Measurements from ENCODE around the gene GNA12. TPM values are rescaled to one million over a fixed set of nuclear protein-coding genes. Genes with fewer than 3 reads are reported as not detected.

GNA12 gene
- total RNA-seq, 1 experiment from 2014 or later: 36.2 TPM

DNA sequence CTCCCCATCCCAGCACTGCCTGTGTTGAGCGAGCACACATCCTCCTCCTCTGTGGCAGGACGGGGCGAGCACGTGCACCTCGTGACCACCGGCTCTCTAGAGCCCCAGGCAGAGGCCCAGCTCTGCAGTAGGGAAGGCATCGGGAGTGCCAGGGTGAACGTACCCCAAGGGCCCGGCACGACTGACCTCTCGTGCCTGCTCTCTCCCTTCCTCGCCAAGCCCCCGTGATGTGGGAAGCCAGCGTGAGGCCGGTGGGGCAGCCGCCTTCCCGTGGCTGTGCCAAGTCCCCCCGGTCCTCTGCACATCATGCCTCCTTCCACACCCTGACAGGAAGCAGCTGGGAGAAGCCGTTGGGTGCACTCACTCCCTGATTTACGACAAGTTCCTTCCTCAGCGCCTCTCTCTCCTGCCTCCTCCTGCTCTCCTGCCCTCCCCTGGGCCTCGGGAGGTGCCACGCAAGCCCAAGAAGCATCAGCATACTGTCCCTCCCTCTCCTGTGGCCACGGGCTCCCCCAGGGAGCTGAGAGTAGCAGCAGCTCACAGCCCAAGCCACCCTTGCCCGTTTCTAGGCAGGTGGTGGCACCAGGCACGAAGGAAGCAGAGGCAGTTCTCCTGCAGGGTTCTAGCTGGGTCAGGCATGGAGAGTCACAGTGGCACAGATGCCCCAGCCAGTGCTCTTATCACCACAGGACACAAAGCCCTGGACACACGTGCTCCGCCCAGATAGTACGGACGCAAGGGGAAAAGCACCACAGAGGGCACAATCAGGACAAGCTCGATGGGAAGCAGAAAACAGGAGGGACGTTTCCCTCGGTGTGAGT lies 109.1 kb downstream of the GNA12 start:
- no TSS peak for BruUV-seq (replicated peaks)
- Mint-ChIP-seq H3K9me3 (ENCODE audit: unreplicated experiment) (no peaks in the 10 kb centered on the region), H3K27ac (ENCODE audit: low read depth, unreplicated experiment) (no peak overlapping the region), H3K4me3 (ENCODE audit: unreplicated experiment) (no peak overlapping the region), H3K4me1 (ENCODE audit: insufficient read depth, unreplicated experiment) (no peaks in the 10 kb centered on the region), H3K27me3 (ENCODE audit: insufficient read depth, unreplicated experiment) (no peaks in the 10 kb centered on the region), H3K36me3 (ENCODE audit: insufficient read depth, unreplicated experiment) (peaks cover 24% of the 10 kb centered on the region)
- ChIA-PET POLR2A (no interaction called here), CTCF (interaction anchor here (0.5 kb wide), 1 partner anchor 16 kb away, joined by 3 read pairs; no protein-coding TSS in a partner anchor)
- intact Hi-C loops (cut with micrococcal nuclease): no loop called here
- TF ChIP-seq, protein P1, sequence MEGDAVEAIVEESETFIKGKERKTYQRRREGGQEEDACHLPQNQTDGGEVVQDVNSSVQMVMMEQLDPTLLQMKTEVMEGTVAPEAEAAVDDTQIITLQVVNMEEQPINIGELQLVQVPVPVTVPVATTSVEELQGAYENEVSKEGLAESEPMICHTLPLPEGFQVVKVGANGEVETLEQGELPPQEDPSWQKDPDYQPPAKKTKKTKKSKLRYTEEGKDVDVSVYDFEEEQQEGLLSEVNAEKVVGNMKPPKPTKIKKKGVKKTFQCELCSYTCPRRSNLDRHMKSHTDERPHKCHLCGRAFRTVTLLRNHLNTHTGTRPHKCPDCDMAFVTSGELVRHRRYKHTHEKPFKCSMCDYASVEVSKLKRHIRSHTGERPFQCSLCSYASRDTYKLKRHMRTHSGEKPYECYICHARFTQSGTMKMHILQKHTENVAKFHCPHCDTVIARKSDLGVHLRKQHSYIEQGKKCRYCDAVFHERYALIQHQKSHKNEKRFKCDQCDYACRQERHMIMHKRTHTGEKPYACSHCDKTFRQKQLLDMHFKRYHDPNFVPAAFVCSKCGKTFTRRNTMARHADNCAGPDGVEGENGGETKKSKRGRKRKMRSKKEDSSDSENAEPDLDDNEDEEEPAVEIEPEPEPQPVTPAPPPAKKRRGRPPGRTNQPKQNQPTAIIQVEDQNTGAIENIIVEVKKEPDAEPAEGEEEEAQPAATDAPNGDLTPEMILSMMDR (IDR thresholded peaks at IDR 0.05; ENCODE audit: unreplicated experiment): no peak
- DNase-seq (ENCODE audit: unreplicated experiment): no peak

DNA sequence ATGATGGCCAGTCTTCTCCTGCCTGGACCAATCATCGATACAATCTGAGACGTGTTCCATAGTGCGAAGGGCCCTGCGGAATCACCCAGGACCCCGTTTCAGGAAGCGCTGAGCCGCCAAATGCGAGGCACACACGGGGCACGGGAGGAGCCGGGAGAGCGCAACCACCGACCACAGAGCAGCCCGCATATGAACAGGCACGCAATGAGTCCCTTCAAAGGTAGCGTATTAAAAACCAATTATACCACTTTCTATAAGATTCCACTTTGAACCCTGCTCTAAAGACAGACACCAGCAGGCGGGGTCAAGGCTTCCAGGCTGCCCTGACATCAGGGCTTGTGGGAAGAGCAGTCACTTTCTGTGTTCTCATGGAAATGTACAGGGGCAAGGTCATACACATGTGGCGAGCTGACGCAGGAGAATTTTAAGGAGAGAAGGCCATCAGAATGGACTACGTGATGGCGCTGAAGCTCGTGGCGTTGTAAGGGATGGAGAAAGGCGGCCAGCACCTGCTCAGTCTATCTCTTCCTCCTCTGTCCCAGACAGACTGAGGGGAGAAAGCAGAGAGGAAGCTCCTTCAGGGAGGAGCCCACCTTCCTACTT lies 109.9 kb downstream of the GNA12 start:
- no TSS peak for BruUV-seq (replicated peaks)
- H3K4me3 Mint-ChIP-seq (ENCODE audit: unreplicated experiment): no peak overlapping the region
- no peak for DNase-seq (ENCODE audit: unreplicated experiment)
- intact Hi-C loops (cut with micrococcal nuclease): no loop called here
- no peaks in the 10 kb centered on the region for H3K9me3 Mint-ChIP-seq (ENCODE audit: unreplicated experiment)
- H3K27me3 Mint-ChIP-seq (ENCODE audit: insufficient read depth, unreplicated experiment): no peaks in the 10 kb centered on the region
- H3K36me3 Mint-ChIP-seq (ENCODE audit: insufficient read depth, unreplicated experiment): peaks cover 26% of the 10 kb centered on the region
- TF ChIP-seq, protein P1 (IDR thresholded peaks at IDR 0.05; ENCODE audit: unreplicated experiment): no peak
- POLR2A ChIA-PET: no interaction called here
- CTCF ChIA-PET: interaction anchor here (0.5 to 1.2 kb wide), 4 partner anchors 13 to 39 kb away, joined by 3 read pairs; no protein-coding TSS in a partner anchor
- H3K27ac Mint-ChIP-seq (ENCODE audit: low read depth, unreplicated experiment): no peak overlapping the region
- no peaks in the 10 kb centered on the region for H3K4me1 Mint-ChIP-seq (ENCODE audit: insufficient read depth, unreplicated experiment)

GRCh38 chr7:2732959-2733584 lies 111.0 kb downstream of the GNA12 start:
- Mint-ChIP-seq H3K27me3 (ENCODE audit: insufficient read depth, unreplicated experiment) (no peaks in the 10 kb centered on the region), H3K4me1 (ENCODE audit: insufficient read depth, unreplicated experiment) (no peaks in the 10 kb centered on the region), H3K4me3 (ENCODE audit: unreplicated experiment) (no peak overlapping the region), H3K36me3 (ENCODE audit: insufficient read depth, unreplicated experiment) (peaks cover 37% of the 10 kb centered on the region), H3K27ac (ENCODE audit: low read depth, unreplicated experiment) (no peak overlapping the region), H3K9me3 (ENCODE audit: unreplicated experiment) (no peaks in the 10 kb centered on the region)
- TF ChIP-seq, protein P1 (IDR thresholded peaks at IDR 0.05; ENCODE audit: unreplicated experiment): no peak
- BruUV-seq (replicated peaks): no TSS peak
- POLR2A ChIA-PET: interaction anchor here (0.6 kb wide), 1 partner anchor 28 kb away, joined by 3 read pairs; no protein-coding TSS in a partner anchor
- CTCF ChIA-PET: interaction anchor here (0.6 to 1.2 kb wide), 3 partner anchors 28 to 132 kb away, joined by 3 to 4 read pairs (median 3); no protein-coding TSS in a partner anchor
- no peak for DNase-seq (ENCODE audit: unreplicated experiment)
- intact Hi-C loops (cut with micrococcal nuclease): no loop called here

GRCh38 chr7:2732388-2732787 lies 111.7 kb downstream of the GNA12 start:
- Mint-ChIP-seq H3K27me3 (ENCODE audit: insufficient read depth, unreplicated experiment) (no peaks in the 10 kb centered on the region), H3K27ac (ENCODE audit: low read depth, unreplicated experiment) (no peak overlapping the region), H3K9me3 (ENCODE audit: unreplicated experiment) (no peaks in the 10 kb centered on the region), H3K4me1 (ENCODE audit: insufficient read depth, unreplicated experiment) (no peaks in the 10 kb centered on the region), H3K36me3 (ENCODE audit: insufficient read depth, unreplicated experiment) (peaks cover 37% of the 10 kb centered on the region), H3K4me3 (ENCODE audit: unreplicated experiment) (no peak overlapping the region)
- CTCF ChIA-PET: interaction anchor here (0.9 kb wide), 1 partner anchor 23 kb away, joined by 4 read pairs; no protein-coding TSS in a partner anchor
- TF ChIP-seq, protein P1 (IDR thresholded peaks at IDR 0.05; ENCODE audit: unreplicated experiment): no peak
- intact Hi-C loops (cut with micrococcal nuclease): no loop called here
- POLR2A ChIA-PET: interaction anchor here (1.9 kb wide), 1 partner anchor 25 kb away, joined by 6 read pairs; no protein-coding TSS in a partner anchor
- no TSS peak for BruUV-seq (replicated peaks)
- DNase-seq (ENCODE audit: unreplicated experiment): no peak

Measured in MCF 10A (cell line).